Measurements from ENCODE around the gene FRMPD2.

GRCh38 chr10:48279081-48279751 lies 4.7 kb upstream of the FRMPD2 start:
- peak; percentile 65 for TF ChIP-seq POLR2A (IDR thresholded peaks at IDR 0.05; ENCODE audit: low read depth, low read length)
- peak; percentile 70; the same call in 1 of the 2 replicates for TF ChIP-seq POLR2AphosphoS5 (IDR thresholded peaks at IDR 0.05; ENCODE audit: low read depth, low read length)
- peak; percentile 68; the same call in 1 of the 2 replicates for TF ChIP-seq TAF1 (IDR thresholded peaks at IDR 0.05; ENCODE audit: low read depth, low read length)
- peak; percentile 98 for TF ChIP-seq SPI1 (IDR thresholded peaks at IDR 0.05; ENCODE audit: low read depth, low read length)

Data from GM12891 (cell line).